ENCODE data around the gene MDN1. TPM values are rescaled to one million over a fixed set of nuclear protein-coding genes. Genes with fewer than 3 reads are reported as not detected.

Gene MDN1
- total and polyA plus RNA-seq, 2 of the 4 experiments (the other 2 are of a cell fraction), result 7.7 to 26.7 TPM

GRCh38 chr6:89745096-89745495 is 74.5 kb downstream of the MDN1 start:
- no peaks in the 10 kb centered on the region for H3K27me3 ChIP-seq (ENCODE audit: control insufficient read depth, insufficient read depth, low read length)
- H3K56ac ChIP-seq (ENCODE audit: extremely low read depth, insufficient read depth, low read length), result no peak overlapping the region
- no peak overlapping the region for H2BK120ac ChIP-seq (ENCODE audit: low read depth, low read length)
- H2AK9ac ChIP-seq (replicated peaks; ENCODE audit: low read depth, low read length, poor library complexity), result no peak overlapping the region
- H3K79me1 ChIP-seq (ENCODE audit: low read depth in 1 of 2, low read length in 2 of 2), result no peaks in the 10 kb centered on the region
- no peak overlapping the region for H2AK5ac ChIP-seq (ENCODE audit: low read depth, low read length)
- BruUV-seq (replicated peaks), result no TSS peak
- ChIA-PET CTCF (no interaction called here), POLR2A (ENCODE audit: unreplicated experiment) (no interaction called here)
- no peak overlapping the region for H3K9ac ChIP-seq (ENCODE audit: low read depth, low read length)
- H3K36me3 ChIP-seq (ENCODE audit: control insufficient read depth, insufficient read depth, low read length), result peaks cover 22% of the 10 kb centered on the region
- H3K4ac ChIP-seq (ENCODE audit: low read depth, low read length), result no peak overlapping the region
- H4K5ac ChIP-seq (ENCODE audit: low read depth, low read length), result no peak overlapping the region
- DNase-seq (no peak), ATAC-seq (ENCODE audit: low read depth) (no peak)
- in situ Hi-C loops (cut with MboI; ENCODE audit: low sequenced_read_pairs), result no loop called here
- no peak overlapping the region for H2AFZ ChIP-seq (replicated peaks; ENCODE audit: low read length, poor library complexity)
- H3K23ac ChIP-seq (ENCODE audit: low read depth, low read length), result no peak overlapping the region
- no peak overlapping the region for H3K14ac ChIP-seq (replicated peaks; ENCODE audit: low read depth, low read length)
- no peaks in the 10 kb centered on the region for H4K20me1 ChIP-seq (ENCODE audit: insufficient read depth, low read length)
- no peak overlapping the region for H3K4me2 ChIP-seq (ENCODE audit: low read depth, low read length)
- no peaks in the 10 kb centered on the region for H3K9me3 ChIP-seq (ENCODE audit: control insufficient read depth, insufficient read depth, low read length)
- H3K18ac ChIP-seq (ENCODE audit: low read depth, low read length), result no peak overlapping the region
- TF ChIP-seq CEBPB (IDR thresholded peaks at IDR 0.05; ENCODE audit: low read depth, low read length) (no peak), MAFK (IDR thresholded peaks at IDR 0.05; ENCODE audit: low read depth, low read length) (no peak), FOS (IDR thresholded peaks at IDR 0.05; ENCODE audit: low read depth, low read length) (no peak), MAZ (IDR thresholded peaks at IDR 0.05; ENCODE audit: borderline replicate concordance, low read depth, low read length) (no peak), RAD21 (IDR thresholded peaks at IDR 0.05; ENCODE audit: low read length) (no peak), MXI1 (IDR thresholded peaks at IDR 0.05; ENCODE audit: borderline replicate concordance, low read depth, low read length) (no peak), CHD1 (IDR thresholded peaks at IDR 0.05; ENCODE audit: low read depth, low read length) (no peak), RFX5 (IDR thresholded peaks at IDR 0.05; ENCODE audit: low read depth, low read length) (no peak), POLR2A (IDR thresholded peaks at IDR 0.05; ENCODE audit: low read depth, low read length) (no peak), RCOR1 (IDR thresholded peaks at IDR 0.05; ENCODE audit: insufficient replicate concordance, low read length) (no peak), CTCF (conservative IDR thresholded peaks at IDR 0.05; ENCODE audit: low read depth, low read length) (no peak), NFE2L2 (IDR thresholded peaks at IDR 0.05; ENCODE audit: low read depth, low read length) (no peak), ELK1 (IDR thresholded peaks at IDR 0.05; ENCODE audit: borderline replicate concordance, low read depth, low read length) (no peak)
- no peaks in the 10 kb centered on the region for H3K4me1 ChIP-seq (ENCODE audit: control insufficient read depth, insufficient read depth, low read length)
- no peak overlapping the region for H3K27ac ChIP-seq (ENCODE audit: insufficient read depth, low read length)
- no peak overlapping the region for H2BK5ac ChIP-seq (ENCODE audit: low read depth, low read length, poor library complexity, severe bottlenecking)
- dilution Hi-C loops (cut with HindIII; ENCODE audit: low sequenced_read_pairs, unreplicated experiment), result no loop called here
- H2BK15ac ChIP-seq (ENCODE audit: low read depth, low read length), result no peak overlapping the region
- H2BK20ac ChIP-seq (ENCODE audit: low read depth, low read length), result no peak overlapping the region
- no peak overlapping the region for H4K91ac ChIP-seq (ENCODE audit: insufficient read depth, low read depth, low read length)
- H3K4me3 ChIP-seq (ENCODE audit: insufficient read depth, low read depth, low read length), result no peak overlapping the region
- no CpG with 5 or more reads among the region's 5 CpGs for WGBS, 2 experiments (ENCODE audit: extremely low coverage in 2 of 2, insufficient read length in 1 of 2)
- intact Hi-C loops (cut with micrococcal nuclease), result no loop called here
- H3K9me1 ChIP-seq (ENCODE audit: insufficient read depth, low read length), result no peaks in the 10 kb centered on the region
- no peak overlapping the region for H4K8ac ChIP-seq (ENCODE audit: low read depth in 2 of 2, low read length in 2 of 2)
